AML-193 (cell line): Measurements from ENCODE around the gene CA5B.
A peak's percentile ranks its signal among the peaks of the same experiment; 100 is the strongest.
"Not testable (repeated sequence)": the region's sequence is repeated elsewhere in the genome, so short reads cannot be mapped to it uniquely, and the experiment has no call there.

ENCODE experiments used
- DNase-seq, 2 experiments: peaks; one replicate each; lab custom pipeline; 2025; lab: John Stamatoyannopoulos, UW

CA5B gene

GRCh38 chrX:15737959-15738902 is at the start of gene CA5B:
CA5B (plus strand) TSS chrX:15738270; CDS start chrX:15750024, 11,754 bp downstream.
- DNase-seq, result peak; percentile 68 to 76

- no peak for DNase-seq
Observed at GRCh38 chrX:15694941-15695451, 43.1 kb upstream of the CA5B start.

GRCh38 chrX:15696516-15696915 is 41.6 kb upstream of the CA5B start:
- DNase-seq, result no peak

DNA sequence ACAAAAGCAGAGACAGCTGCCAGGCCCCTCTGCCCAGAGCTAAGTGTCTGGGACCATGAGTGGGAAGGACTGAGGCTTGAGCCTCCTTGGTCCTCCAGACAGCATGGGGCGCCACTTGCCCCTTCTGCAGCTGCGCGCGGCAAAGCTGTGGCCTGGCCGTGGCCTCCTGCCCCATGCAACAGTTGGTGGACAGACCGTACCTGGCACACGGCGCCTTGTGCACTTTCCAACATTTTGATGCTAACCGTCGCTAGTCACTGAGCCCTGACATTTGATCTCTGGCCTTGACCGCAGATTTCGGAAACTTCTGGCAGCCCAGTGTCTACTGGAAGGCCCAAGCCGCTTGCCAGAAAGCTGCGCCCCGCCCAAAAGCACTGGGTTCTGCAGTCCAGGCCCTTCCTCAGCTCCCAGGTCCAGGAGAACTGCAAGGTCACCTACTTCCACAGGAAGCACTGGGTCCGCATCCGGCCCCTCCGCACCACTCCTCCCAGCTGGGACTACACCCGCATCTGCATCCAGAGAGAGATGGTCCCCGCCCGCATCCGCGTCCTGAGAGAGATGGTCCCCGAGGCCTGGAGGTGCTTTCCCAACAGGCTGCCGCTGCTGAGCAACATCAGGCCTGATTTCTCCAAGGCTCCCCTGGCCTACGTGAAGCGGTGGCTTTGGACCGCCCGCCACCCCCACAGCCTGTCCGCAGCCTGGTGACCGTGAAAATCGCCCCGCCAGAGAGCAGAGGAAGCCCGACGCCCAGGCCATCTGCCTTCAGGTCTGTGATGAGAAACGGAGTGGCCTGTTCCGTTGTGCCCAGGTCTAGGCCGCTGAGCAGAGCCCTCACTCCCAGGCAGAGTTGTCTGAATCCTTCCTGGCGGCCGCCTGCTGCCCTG is 35.3 kb upstream of the CA5B start:
- DNase-seq, result no peak

GRCh38 chrX:15703809-15704208 is 34.3 kb upstream of the CA5B start:
- DNase-seq, result not testable (repeated sequence)

DNA sequence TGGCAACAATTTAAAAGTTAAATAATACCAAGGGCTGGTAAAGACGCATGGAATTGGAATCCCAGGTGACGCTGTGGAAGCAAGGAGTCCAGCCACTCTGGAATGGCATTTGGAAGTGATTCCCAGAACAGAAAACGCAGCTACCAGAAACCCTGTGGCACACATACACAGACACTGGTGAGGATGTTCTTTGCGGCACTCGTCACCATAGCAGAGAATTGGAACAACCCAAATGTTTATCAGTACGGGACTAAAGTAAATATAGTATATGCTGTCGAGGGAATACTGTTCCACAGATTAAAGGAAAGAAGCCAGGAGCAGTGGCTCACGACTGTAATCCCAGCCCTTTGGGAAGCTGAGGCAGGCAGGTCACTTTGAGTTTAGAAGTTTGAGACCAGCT is 33.8 kb upstream of the CA5B start:
- not testable (repeated sequence) for DNase-seq

DNA sequence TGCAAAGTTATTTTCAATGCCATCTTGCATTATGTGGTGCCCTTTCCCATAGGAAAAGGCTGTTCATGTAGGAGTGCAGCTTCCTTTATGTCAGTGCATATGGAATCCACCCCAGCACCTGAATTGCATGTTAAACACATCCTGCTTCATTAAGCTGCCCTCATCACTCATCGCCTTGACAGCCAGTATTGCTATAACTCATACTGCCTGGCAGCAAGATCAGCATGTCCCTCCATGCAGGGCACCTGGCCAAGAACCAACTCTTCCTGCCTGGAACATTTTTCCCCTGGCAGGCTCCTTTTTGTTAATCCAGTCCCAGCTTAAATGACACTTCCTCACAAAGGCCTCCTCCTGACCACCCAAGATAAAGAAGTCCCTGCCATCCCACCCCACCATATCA is 23.5 kb upstream of the CA5B start:
- no peak for DNase-seq

GRCh38 chrX:15718283-15718970 is 19.6 kb upstream of the CA5B start:
- no peak for DNase-seq

- no peak for DNase-seq
Observed at GRCh38 chrX:15719324-15719968, 18.6 kb upstream of the CA5B start.

DNA sequence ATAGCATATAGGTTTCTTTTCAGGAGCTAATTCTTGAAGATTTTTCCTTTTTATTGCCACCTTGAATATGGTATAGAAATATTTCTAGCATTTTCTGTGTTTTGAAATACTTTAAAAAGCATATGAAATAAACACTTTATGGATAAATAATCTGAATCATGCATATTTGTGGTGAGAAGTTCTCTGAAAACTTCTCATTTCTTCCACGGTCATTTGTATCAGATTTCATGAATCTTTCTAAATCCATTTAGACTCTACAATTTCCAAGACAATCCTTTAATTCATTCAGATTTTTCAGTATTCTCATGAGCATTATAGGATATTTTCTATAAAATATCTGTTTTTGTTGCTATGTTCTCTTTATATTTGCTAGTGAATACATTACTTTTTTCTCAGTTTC is 16.2 kb upstream of the CA5B start:
- no peak for DNase-seq

DNA sequence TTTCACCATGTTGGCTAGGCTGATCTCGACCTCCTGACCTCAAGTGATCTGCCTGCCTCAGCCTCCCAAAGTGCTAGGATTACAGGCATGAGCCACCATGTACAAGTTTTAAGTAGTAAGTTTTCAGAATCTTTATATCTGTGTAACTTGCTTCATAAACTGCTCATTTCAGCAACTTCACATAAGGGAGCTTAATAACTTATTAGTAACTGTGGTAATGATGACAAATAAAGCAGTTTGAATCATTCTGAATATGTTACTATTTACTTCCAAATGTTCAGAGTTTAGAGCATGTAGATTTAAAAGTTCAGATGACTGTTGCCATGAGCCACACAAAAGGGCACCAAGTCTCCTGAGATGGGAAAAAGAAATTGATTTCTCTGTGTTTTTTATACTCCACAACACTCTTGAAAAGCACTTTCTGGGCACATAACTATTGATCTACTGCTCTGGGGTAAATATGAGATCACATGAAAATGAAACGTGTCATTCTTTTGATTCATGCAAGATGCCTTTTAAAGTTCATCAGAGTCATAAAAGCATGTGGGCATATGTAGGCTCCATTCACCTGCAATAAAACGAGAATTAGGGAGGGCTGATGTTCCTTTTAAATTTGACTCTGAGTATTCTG is 14.1 kb upstream of the CA5B start:
- no peak for DNase-seq

DNA sequence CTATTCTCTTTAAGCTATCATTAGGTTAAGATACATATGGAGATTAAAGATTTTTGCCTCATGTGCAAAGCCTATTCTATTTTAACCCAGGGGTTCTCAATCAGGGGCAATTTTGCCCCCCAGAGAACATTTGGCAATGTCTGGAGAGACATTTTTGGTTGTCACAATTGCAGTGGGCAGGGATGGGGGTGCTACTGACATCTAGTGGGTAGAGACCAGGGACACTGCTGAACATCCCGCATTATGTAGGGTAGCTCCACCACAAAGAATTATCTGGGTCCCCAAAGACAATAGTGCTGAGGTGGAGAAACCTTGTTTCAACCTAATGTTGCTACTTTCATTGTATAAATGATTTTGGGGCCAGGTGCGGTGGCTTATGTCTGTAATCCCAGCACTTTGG is 13.2 kb upstream of the CA5B start:
- DNase-seq, result no peak

GRCh38 chrX:15731368-15731767 is 6.7 kb upstream of the CA5B start:
- DNase-seq, result not testable (repeated sequence)

DNA sequence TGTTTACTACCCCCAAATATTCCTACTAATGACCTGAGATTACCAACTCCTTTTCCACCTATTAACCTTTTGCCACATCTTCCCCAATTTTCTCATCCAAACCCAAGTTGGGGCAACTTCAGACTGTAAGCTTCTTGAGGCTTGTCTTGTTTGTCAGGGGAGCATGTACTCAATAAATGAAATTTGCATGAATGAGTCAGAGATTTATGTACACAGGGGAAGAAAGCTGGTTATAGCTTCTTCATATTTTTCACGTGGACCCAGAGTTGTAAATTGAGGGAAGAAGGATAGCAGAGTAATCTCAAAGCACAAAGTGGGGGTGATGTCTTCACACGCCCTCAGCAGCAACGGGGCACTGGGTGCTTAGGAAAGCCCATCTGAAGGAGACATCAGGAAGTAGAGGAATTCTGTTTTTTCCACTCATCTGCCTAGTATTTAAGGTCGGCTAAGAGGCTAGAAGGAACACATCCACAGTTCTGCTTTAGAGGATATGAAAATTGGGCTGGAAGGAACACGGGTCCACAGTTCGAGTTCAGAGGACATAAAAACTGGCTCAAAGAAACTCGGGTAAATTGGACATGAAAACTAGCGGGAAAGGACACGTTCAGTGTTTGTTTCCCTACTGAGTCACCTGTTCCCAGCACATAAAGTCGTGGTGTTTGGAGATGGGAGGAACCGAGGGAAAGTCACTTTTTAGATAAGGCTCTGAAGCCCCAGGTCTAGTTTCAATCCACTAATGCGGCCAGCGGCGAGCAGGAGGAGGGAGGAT is 696 bp upstream of the CA5B start:
- DNase-seq, result no peak

- no peak for DNase-seq
Observed at GRCh38 chrX:15739886-15740285, 1.8 kb downstream of the CA5B start.

- DNase-seq, result no peak
Observed at GRCh38 chrX:15744181-15744867, 6.3 kb downstream of the CA5B start.

GRCh38 chrX:15745179-15745578 is 7.1 kb downstream of the CA5B start:
- peak; percentile 21 to 27 for DNase-seq

GRCh38 chrX:15746651-15747050 is 8.6 kb downstream of the CA5B start:
- DNase-seq, result not testable (repeated sequence)

- no peak for DNase-seq
Observed at GRCh38 chrX:15747626-15748173, 9.6 kb downstream of the CA5B start.
